NCI-H1436 (cell line): ENCODE data around the gene PCCA.
"Not testable (repeated sequence)": the region's sequence is repeated elsewhere in the genome, so short reads cannot be mapped to it uniquely, and the experiment has no call there.

Experiments used
- DNase-seq: peaks from one replicate; lab custom pipeline; 2025; lab: John Stamatoyannopoulos, UW

The PCCA gene

DNA sequence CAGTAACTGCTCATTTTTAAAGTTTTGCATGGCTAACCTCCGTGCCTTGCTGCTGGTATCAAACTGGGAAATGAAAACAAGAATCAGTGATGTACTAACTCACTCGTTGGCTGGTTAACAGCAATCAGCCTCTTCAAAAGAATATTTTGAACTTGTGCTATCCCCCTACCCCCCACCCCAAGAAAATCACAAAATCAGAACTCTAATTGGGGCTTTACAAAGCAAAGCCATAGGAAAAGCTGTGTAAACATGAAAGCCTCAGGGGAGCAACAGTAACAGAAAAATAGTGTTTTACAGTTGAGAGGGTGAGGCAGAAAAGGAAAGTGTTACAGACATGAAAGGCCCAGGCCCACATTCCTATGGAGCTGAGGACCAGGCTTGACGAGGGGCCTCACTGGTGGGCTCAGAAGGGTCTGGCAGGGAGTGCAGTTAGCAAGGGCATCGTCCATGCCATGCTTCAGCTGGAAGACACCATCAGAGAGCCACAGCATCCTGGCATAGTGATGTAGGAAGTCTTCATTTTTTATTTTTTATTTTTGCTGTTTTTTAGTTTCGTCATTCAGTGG lies 217.6 kb downstream of the PCCA start:
- DNase-seq = no peak

DNA sequence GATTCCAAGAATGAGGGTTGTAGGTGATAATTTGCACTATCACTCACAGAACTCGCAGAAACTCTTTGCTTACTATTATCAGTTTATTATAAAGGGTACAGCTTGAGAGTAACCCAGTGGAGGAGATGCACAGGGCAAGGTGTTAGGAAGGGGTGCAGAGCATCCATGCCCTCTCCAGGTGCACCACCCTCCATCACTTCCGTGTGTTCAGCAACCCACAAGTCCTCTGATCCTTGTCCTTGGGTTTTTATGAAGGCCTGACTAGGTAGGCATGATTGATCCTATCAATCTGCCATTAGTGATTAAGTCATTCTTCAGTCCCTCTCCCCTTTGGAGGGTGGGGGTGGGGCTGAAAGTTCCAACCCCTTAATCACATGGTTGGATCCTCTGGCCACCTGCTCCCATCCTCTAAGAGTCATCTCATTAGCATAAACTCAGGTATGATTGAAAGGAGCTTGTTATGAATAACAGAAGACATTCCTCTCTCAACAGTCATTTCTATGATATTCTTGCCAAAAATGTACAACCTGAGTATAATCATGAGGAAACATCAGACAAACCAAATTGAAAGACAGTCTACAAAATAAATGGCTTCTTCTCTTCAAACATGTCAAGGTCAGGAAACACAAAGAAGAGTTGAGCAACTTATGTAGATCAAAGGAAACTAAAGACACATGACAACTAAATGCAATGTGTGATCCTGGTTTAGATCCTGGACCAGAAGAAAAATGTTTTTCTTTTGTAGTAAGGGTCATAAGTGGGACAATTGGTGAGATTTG lies 225.4 kb downstream of the PCCA start:
- DNase-seq = no peak

DNA sequence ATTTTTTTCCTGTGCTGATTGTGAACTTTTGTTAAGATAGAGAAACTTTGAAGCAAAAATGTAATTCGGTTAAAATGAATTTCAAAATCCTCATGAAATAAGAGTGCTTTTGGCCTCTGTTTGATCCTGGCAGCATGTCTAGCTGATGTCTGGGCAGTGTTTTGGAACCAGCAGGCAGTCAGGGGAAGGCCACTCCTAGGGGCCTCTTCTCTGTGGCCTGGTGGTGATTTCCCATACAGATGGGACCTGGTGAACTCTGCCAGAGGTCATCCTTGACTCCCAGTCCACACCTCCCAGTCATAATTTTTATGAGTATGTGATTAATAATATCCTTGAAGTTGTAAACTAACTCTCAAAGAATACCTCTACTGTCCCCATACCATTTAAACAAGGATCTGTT lies 226.6 kb downstream of the PCCA start:
- DNase-seq = no peak

DNA sequence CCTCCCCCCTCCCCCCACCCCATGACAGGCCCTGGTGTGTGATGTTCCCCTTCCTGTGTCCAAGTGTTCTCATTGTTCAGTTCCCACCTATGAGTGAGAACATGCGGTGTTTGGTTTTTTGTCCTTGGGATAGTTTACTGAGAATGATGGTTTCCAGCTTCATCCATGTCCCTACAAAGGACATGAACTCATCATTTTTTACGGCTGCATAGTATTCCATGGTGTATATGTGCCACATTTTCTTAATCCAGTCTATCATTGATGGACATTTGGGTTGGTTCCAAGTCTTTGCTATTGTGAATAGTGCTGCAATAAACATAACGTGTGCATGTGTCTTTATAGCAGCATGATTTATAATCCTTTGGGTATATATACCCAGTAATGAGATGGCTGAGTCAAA lies 229.6 kb downstream of the PCCA start:
- not testable (repeated sequence) for DNase-seq

DNA sequence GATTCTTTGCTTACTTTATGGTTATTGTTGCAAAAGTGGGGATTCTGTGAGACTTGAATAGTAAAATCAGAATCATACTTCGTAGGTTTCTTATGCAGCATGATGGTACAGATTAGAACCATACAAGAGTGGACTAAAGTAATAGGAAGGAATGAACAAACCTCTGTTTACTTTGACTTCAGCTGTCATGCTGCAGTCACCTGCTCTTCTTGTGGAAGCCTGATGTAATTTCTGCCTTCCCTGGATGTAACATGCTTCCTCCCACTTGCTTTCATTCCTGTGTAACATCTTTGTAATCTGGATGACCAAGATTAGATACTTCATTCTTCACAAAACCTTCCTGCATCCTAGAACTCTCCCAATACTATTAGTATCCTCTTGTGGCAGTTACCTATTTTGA lies 235.0 kb downstream of the PCCA start:
- DNase-seq = no peak

DNA sequence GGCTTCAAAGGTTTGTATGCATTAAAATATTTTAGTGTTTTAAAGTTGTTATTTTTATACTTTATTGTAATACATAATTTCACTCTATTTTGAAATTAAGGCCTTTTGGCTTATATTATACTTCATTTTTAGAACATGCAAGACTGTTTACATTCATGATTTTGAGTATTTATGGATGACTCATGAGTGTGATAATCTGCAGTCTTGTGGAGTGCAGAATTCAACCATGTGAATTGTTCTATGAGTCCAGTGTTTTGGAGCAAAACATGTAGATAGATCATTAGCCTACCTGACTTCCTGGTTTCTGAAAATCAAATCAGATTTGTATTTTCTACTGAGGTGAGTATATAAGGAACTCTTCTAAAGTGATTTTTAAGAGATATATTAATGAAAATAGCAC lies 241.8 kb downstream of the PCCA start:
- DNase-seq = no peak

DNA sequence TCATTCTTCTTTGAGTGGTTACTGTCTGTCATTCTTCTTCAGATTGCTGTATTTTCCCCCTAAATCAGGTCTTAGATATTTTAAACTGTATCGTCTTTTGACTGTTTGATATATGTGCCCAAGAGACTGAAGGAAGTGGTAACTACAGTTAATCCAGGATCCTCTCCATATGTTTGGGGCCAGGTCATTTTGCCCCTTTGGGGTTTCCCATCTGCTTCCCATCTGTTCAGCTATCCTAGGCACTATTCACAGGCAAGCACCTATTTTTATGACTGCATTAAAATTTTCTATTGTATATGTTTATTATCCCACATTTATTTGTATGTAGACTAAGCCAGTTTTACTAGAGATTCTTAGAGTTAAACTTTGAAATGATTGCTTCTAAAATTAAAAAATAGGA lies 244.2 kb downstream of the PCCA start:
- DNase-seq = no peak

DNA sequence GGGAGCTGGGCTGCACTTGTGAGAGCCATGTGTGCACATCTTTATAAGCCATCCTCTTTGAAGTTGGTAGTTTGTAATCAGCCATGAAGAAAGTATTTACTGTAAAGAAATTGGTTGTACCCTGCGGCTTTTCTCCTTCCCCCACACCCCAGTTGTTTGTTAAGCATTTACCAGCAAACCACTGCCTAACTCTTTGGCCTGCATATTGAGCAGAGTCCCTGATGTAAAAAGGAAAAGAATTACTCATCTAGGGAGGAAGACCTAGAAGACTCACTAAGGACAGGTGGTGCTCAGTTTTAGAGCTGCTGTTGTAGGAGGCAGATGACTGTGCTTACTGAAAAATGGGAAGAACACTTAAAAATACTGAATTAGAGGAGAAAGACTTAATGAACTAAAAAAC lies 245.3 kb downstream of the PCCA start:
- DNase-seq = no peak

DNA sequence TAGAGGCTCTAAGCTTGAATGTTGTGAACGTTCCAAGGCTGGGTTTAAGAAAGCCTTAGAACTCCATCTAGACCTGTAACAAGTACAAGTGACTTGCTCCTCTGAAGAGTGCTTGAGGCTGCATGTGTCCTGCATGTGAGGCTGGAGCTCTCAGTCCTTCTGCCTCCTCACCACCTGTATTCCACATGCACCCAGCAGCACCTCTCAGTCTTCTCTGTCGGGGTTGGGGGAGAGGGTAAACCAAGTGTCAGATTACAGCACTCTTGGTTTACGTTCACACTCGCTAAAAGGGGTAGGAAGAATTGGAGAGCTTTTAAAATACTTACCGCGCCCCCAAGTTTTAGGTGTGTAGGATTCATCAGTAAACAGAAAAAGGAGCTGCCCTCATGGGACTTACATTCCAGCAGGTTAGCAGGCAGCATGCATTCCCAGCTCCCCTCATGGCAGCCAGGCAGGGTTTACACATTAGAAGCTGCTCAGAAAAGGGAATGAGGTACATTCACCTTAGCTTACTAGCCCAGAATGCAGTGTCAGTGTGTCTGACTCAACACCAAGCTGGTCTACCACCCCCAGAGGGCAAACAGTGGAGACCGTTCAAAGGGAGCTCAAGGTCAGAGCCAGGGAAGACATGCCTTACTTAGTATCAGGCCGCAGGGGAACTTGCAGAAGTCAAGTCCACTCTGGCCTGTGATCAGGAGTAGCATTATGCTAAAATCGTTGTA lies 248.1 kb downstream of the PCCA start:
- no peak for DNase-seq

DNA sequence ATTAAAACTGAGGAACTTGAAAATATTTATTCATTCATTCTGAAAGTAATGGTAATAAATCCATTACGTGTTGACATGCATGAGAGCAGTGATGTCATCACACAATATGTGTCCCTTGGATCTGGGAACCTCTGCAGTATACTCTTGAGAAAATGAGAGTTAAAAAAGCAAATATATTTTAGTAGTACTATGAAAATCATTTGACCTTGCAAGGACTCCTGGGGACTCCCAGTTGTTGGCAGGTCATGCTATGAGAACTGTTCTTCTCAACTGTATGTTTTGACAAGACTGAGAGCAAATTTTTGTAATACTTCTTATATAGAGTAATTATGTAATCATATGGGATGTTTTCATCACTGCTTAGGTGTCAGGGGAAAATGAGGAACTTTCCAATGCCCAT lies 249.4 kb downstream of the PCCA start:
- no peak for DNase-seq

DNA sequence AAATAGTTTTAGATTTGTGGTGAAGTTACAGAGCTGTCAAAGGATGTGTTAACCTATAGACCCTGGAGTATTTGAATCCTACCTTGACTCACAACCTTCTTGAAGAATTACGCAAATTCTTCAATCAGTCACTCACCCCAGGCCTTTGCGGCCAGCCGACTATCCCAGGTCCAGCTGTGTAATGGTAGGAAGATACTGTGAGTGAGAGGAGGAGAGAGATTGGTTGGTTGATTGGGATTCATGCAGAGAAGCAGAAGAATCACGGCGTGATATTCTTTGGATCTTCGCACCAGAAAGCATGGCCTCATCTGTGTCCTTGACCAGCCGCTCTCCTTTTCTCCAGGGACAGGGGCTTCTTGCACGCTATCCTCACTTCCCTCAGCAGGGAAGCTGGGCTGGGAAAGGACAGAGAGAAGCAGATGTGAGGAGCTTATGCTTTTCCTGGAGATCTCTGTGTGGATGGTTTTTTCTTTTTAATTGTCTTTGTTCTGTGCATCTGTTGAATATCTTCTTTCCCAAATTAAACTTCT lies 250.6 kb downstream of the PCCA start:
- DNase-seq = no peak

DNA sequence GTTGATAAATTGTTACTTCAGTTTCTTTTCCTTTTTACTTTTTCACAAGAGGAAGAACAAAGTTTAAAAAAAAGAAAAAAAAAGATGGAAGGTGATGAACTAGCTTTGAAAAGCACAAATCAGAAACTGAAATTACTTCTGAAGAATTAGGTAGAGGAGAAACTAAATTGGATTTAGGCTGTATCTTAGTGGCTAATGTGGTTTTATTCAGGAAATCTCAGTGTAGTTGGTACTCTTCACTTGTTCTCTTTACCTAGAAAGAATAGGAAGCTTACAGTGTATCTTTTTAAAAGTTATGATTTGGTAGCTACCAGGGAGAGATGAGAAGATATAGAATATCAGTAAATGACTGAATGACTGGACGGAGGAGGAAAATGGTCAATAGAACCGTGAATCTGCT lies 252.0 kb downstream of the PCCA start:
- DNase-seq = no peak

DNA sequence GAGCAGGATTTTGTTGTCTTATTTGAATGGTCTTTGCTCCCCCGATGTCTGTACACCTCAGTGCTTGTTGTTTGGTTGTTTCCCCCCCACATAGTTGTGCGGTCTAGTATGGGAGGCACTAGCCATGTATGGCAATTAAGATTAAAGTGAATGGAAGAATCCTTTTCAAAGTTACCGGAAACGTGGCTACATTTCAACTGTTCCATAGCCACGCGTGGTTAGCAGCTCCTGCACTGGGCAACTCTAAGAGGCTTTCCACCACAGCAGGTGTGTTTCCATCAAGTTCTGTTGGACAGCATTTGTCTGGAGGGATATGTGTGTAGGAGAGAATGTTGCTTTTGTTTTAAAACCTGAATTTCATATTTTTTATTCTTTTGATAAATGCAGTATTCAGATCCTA lies 252.4 kb downstream of the PCCA start:
- DNase-seq = no peak

DNA sequence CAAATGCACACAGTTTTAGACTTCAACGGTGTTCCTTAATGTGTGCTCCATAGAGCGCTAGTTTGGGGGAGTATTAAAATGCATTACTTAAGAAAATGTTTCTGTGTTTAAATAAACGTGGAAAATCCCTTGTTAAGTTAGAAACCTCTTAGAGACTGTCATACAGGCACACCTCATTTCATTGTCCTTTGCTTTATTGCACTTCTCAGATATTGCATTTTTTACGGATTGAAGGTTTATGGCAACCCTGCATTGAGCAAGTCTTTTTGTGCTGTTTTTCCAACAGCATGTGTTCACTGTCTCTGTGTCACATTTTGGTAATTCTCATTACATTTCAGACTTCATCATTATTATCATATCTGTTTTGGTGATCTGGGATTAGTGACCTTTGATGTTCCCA lies 255.7 kb downstream of the PCCA start:
- no peak for DNase-seq

DNA sequence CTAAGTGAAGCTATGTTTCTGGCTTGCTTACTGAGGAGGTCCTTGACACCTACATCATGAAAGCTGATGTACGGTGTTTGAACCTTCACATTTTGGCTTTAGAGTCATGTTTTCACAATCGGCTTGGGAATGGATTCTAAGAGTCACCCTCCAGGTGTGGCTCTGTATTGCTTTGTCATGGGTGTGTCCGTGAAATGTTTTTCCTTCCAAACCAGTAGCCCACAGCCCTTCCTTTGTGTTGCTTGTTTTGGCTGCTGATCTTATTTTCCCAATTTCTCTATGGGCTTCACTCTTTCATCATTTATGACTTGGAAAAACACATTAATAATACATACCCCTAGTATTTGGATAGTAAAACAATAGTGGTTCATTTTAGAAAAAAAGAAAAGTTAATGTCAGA lies 259.1 kb downstream of the PCCA start:
- no peak for DNase-seq

DNA sequence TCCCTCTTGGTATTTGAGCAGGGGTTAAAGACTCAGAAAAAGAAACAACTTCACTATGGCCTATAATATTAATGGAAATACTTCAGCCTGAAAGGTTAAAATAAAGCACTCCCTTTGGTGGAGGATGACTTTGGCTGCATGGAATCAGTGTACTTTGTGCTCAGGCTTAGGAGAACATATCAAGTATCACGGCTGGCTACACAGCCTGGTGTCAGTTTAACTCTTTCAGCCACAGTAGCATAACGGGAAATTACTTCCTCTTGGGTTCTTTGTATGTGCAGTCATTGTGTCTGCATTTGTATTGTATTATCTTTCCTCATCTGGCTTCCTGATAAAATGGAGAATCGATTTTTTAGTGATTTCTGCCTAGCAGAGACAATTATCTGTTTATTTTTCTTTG lies 260.7 kb downstream of the PCCA start:
- no peak for DNase-seq

DNA sequence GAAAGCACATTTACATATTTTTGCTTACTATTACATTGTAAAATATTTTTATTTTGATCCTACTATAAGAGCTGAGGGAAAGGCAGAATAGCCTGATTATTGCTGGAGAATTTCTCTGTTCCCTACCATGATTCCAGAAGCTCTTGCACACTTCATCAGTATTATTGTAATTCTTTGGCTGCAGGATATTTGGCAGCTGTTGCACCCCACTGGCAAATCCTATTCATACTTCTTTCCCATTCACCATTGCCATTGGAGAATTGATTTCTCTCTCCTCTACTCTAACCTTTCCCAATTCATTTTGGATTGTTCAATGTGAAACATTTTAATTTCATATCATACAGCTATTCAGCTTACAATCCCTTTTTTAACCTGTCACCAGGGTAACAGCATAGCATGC lies 261.7 kb downstream of the PCCA start:
- no peak for DNase-seq

DNA sequence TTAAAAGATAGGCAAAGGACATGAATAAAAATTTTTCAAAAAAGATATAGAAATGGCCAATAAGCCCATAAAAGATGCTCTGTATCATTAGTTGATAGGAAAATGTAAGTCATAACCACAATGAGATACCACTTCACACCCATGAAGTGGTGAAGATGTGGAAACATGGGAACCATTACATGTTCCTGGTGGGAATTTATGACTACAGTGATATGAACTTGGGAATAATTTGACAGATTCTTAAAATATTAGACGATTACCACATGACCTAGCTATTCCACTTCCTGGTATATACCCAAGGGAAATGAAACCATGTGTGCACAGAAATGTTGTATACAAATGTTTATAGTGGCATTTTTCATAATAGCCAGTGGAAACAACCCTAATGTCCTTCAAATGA lies 267.5 kb downstream of the PCCA start:
- DNase-seq = no peak

DNA sequence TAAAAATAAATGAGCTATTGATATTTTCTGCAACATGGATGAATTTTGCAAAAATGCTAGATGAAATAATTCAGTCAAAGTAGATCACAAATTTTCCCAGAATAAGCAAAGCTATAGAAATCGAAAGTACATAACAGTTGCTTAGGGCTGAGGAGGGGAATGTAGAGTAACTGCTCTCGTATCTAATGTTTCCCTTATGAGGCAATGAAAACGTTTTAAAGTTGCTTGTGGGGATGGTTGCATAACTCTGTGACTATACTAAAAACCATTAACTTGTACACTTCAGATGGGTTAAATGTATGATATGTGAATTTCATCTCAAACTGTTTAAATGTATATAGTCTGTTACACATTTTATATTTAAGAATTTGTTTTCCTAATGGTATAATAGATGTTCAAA lies 268.0 kb downstream of the PCCA start:
- DNase-seq = no peak

DNA sequence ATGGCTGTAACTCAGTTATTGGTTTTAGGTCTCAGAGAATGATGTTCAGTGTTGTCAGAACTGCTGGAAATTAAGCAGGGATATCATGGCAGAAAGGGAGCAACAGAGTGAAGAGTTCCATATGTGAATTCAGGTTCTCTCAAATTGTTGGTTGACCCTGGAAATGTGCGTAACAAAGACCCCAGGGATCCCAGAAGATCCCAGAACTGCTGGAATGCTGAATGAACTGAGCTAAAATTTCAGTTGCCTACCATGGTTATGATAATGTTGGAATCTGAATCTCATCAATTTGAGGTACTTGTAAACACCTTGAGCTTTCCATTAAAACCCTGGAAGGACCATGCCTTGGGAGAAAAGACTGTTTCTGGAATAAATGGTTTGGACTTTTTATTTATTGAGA lies 268.9 kb downstream of the PCCA start:
- no peak for DNase-seq

DNA sequence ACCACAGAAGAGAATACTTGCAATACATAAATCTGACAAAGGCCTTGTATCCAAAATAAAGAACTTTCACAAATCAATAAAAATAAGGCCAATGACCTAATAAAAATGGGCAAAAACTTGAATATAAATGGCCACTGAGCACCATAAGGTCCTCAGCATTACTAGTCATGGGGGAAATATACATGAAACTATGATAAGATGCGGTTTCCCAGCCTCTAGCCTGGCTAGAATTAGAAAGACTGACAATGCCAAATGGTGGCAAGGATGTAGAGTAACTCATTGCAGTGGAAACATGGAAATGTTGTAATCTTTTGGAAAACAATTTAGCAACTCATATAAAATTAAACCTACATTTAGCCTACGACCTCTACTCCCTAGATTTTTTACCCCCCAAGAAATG lies 272.6 kb downstream of the PCCA start:
- no peak for DNase-seq

DNA sequence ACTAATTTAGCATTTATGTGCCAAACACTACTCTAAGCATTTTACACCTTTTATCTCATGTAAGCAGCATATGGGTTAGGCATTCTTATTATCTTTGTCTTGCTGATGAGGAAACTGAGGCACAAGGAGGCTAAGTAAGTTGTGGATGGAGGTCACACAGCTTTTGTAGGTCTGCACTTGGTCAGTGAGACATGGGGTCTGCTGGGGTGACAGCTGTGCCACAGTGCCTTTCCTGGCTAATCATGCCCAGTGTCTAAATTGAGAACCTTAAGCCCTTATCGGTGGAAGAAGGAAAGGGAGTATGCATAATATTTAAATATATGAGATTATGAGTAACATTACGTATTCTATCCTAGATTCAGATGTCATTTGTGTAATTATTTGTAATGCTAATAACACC lies 273.5 kb downstream of the PCCA start:
- no peak for DNase-seq

DNA sequence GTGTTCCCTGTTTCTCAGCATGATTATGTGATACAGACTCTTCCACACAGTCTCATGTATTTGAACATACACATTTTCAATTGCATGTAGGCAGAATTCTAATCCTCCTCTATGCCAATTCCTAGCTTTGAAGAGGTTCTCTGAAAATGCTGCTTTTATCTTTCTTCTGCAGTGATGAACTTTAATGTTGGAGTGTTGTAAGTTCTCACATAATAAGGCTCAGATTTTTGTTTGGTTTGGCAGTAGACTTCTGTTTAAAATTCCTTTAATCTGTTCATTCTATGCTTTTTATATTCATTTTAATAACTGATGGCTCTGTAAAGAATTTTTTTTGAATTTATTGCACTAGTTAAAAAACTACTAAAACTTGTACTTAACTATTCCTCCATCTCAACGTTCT lies 273.9 kb downstream of the PCCA start:
- DNase-seq = no peak
